OCI-LY3 (cell line): ENCODE measurements around the gene HIGD1A.

Source experiments
- H2AFZ ChIP-seq: fragments of 200-600, 300-600 bp; shearing (Covaris generic); 2 replicates; pipeline ENCODE4 v1.6.0; 2014; ENCODE audit warnings: antibody characterized with exemption, low read depth, low read length
- H3K27ac ChIP-seq: fragments of 200-600, 300-600 bp; sonication (generic); 2 replicates; pipeline ENCODE4 v1.5.1; 2014; ENCODE audit warnings: mild to moderate bottlenecking, low read length, moderate library complexity, mixed read lengths
- H3K27me3 ChIP-seq: fragments of 200-600, 300-600 bp; sonication (generic); 2 replicates; pipeline ENCODE4 v1.6.1; 2014; ENCODE audit warnings: low read depth, low read length, mixed read lengths
- H3K36me3 ChIP-seq: fragments of 200-600, 300-600 bp; sonication (generic); replicated peaks from 2 replicates; pipeline ENCODE3; 2014; ENCODE audit warnings: low read depth, low read length, mixed read lengths
- H3K4me1 ChIP-seq: fragments of 300-600, 200-600 bp; sonication (generic); 2 replicates; pipeline ENCODE4 v1.6.1; 2014; ENCODE audit warnings: low read length, mixed read lengths
- H3K4me2 ChIP-seq: fragments of 200-600, 300-600 bp; sonication (generic); 2 replicates; pipeline ENCODE4 v1.6.1; 2014; ENCODE audit warnings: low read length, mixed read lengths
- H3K4me3 ChIP-seq: fragments of 300-600, 200-600 bp; sonication (generic); 2 replicates; pipeline ENCODE4 v1.5.1; 2014; ENCODE audit warnings: antibody characterized with exemption, mild to moderate bottlenecking, low read length, moderate library complexity
- H3K79me2 ChIP-seq: fragments of 300-600, 200-600 bp; shearing (Covaris generic); 2 replicates; pipeline ENCODE4 v1.6.1; 2014; ENCODE audit warnings: mild to moderate bottlenecking, low read length, mixed read lengths
- H3K9ac ChIP-seq: fragments of 300-600, 200-600 bp; shearing (Covaris generic); 2 replicates; pipeline ENCODE4 v1.6.0; 2014; ENCODE audit warnings: mild to moderate bottlenecking, low read length, moderate library complexity
- H3K9me3 ChIP-seq: fragments of 200-600, 300-600 bp; shearing (Covaris generic); 2 replicates; pipeline ENCODE4 v1.6.1; 2014; ENCODE audit warnings: low read length, mixed read lengths; ENCODE audit not compliant: insufficient read depth
- H4K20me1 ChIP-seq: fragments of 200-600, 300-600 bp; sonication (generic); 2 replicates; pipeline ENCODE4 v1.6.1; 2016; ENCODE audit warnings: low read length, mixed read lengths; ENCODE audit not compliant: insufficient read depth
- CTCF ChIP-seq: fragments of 200-600, 300-600 bp; sonication (generic); IDR thresholded peaks from 2 replicates; pipeline ENCODE4 v1.5.1; 2014; ENCODE audit warnings: antibody characterized with exemption, low read length, low read depth
- EZH2phosphoT487 ChIP-seq: fragments of 200-600 bp; shearing (Covaris generic); IDR thresholded peaks from 2 replicates; pipeline ENCODE4 v1.6.1; 2018; ENCODE audit warnings: antibody characterized with exemption, mixed run types, low read depth

Gene HIGD1A

DNA sequence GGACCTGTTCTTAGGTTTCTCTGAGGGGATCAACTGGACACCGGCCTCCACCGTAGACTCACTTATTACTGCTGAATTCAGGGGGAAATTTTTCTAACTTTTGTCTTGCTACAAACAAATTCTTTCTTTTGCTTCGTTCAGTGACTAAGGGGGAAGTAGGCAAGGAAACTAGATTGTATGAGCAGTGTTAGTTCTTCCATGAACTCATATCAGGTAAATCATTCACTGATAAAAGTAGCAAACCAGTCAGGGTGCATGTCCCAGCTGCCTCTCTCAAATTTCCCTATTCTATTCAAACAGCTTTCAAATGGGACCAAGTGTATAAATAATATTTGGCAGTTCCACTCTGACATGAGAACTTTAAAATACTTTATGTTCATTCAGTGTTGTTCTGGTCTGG is 23.9 kb downstream of the HIGD1A start:
- TF ChIP-seq CTCF (no peak), EZH2phosphoT487 (no peak)
- no peaks in the 10 kb centered on the region for H3K9me3 ChIP-seq
- no peaks in the 10 kb centered on the region for H3K27me3 ChIP-seq
- no peak overlapping the region for H3K4me3 ChIP-seq
- no peak overlapping the region for H3K27ac ChIP-seq
- H2AFZ ChIP-seq, result no peak overlapping the region
- H3K79me2 ChIP-seq, result no peaks in the 10 kb centered on the region
- H3K36me3 ChIP-seq, result peaks cover 10% of the 10 kb centered on the region
- H3K9ac ChIP-seq, result no peak overlapping the region
- no peaks in the 10 kb centered on the region for H4K20me1 ChIP-seq
- H3K4me1 ChIP-seq, result no peaks in the 10 kb centered on the region
- no peak overlapping the region for H3K4me2 ChIP-seq

- no peak overlapping the region for H3K9ac ChIP-seq
- no peaks in the 10 kb centered on the region for H3K4me1 ChIP-seq
- no peak overlapping the region for H3K27ac ChIP-seq
- no peaks in the 10 kb centered on the region for H3K9me3 ChIP-seq
- H4K20me1 ChIP-seq, result no peaks in the 10 kb centered on the region
- no peak overlapping the region for H3K4me3 ChIP-seq
- H2AFZ ChIP-seq, result no peak overlapping the region
- no peaks in the 10 kb centered on the region for H3K79me2 ChIP-seq
- no peaks in the 10 kb centered on the region for H3K27me3 ChIP-seq
- TF ChIP-seq EZH2phosphoT487 (no peak), CTCF (no peak)
- H3K4me2 ChIP-seq, result no peak overlapping the region
- H3K36me3 ChIP-seq, result peaks cover 8% of the 10 kb centered on the region
Measured at GRCh38 chr3:42778644-42779043, 25.6 kb downstream of the HIGD1A start.

DNA sequence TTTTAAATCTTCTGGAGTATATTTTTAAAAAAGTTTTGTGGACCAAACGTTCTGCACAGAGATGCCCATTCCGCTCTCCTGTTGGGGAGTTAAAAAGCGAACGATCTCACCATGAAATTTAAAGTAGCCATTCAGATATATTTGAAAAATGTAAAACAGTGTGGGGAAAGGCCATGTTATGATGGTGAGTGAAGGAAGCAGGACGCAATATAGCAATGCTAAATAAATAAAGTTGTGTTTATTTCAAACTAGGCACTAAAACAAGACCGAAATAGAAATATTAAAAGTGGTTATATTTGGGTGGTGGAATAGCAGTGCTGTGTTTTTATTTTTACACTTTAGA is 30.9 kb downstream of the HIGD1A start:
- no peaks in the 10 kb centered on the region for H3K27me3 ChIP-seq
- H3K36me3 ChIP-seq, result no peaks in the 10 kb centered on the region
- H3K4me1 ChIP-seq, result peaks cover 4% of the 10 kb centered on the region
- H3K79me2 ChIP-seq, result no peaks in the 10 kb centered on the region
- H3K9ac ChIP-seq, result peak overlapping the region; percentile 91
- peak overlapping the region; percentile 95 for H2AFZ ChIP-seq
- peak overlapping the region; percentile 89 for H3K4me2 ChIP-seq
- H4K20me1 ChIP-seq, result no peaks in the 10 kb centered on the region
- H3K4me3 ChIP-seq, result peak overlapping the region; percentile 88
- H3K9me3 ChIP-seq, result no peaks in the 10 kb centered on the region
- H3K27ac ChIP-seq, result peak overlapping the region; percentile 58
- TF ChIP-seq CTCF (no peak), EZH2phosphoT487 (no peak)

DNA sequence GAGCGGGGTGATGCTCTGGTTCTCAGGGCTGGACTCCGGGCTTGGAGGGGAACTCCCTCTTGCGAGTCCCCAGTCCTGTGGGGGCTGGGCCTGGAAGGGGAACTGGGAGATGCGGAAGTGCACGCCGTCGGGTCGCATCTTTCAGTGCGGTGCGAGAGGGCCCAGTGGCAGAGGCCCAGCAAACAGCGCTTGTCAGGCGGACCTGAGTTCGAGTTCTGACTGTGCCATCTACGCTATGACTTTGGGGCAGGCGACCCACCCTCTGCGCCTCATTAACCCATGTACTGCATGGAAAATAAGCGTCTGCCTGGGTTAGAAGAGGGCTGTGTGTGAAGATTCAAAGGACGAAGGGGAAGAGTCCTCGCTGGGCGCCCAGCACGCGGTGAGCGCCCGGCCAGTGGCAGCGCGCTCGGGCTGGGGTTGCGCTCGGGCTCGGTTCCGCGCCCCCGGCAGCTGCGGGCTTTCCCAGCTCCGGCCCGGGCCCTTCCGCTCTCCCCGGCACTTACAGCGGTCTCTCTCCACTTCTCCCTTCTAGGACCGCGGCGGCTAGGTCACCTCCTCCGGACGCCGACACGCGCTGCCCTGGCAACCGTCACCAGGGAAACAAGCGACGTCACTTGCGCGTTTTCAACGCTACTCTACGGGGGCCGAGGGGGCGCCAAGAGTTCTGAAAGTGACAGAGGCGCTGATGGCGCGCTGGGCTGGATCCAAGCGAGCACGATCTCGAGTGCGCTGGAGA is 31.5 kb downstream of the HIGD1A start, which contains the start of gene CCDC13:
Gene CCDC13, minus strand, starts transcription at position 584 of the 739 bp plus-strand sequence. CDS start 14,908 bp downstream, outside the sequence.
- Histone ChIP-seq H3K4me3 (peak within 1 kb of the TSS; percentile 88), H2AFZ (peak within 1 kb of the TSS; percentile 95), H3K9me3 (no peaks in the 10 kb centered on the region), H3K27ac (peak within 1 kb of the TSS; percentile 58), H3K79me2 (no peaks in the 10 kb centered on the region), H3K4me2 (peak within 1 kb of the TSS; percentile 89), H3K36me3 (no peaks in the 10 kb centered on the region), H3K4me1 (peaks cover 4% of the 10 kb centered on the region), H4K20me1 (no peaks in the 10 kb centered on the region), H3K27me3 (no peaks in the 10 kb centered on the region), H3K9ac (peak within 1 kb of the TSS; percentile 91)
- TF ChIP-seq EZH2phosphoT487 (no peak), CTCF (no peak)
